Epithelial cell of proximal tubule (primary cell): ENCODE measurements around the gene WDFY2. TPM values are rescaled to one million over a fixed set of nuclear protein-coding genes. Genes with fewer than 3 reads are reported as not detected.
A peak's percentile ranks its signal among the peaks of the same experiment; 100 is the strongest.
"Not testable (repeated sequence)": the region's sequence is repeated elsewhere in the genome, so short reads cannot be mapped to it uniquely, and the experiment has no call there.

ENCODE experiments used
- DNase-seq: peaks from one replicate; pipeline ENCODE4 v3.0.0-alpha.2; 2011; ENCODE audit warnings: low read depth
- H3K4me3 ChIP-seq: 2 replicates; pipeline ENCODE4 v1.5.1; 2011; ENCODE audit warnings: low read depth, mild to moderate bottlenecking, low read length
- CTCF ChIP-seq: conservative IDR thresholded peaks from 2 replicates; pipeline ENCODE4 v1.5.1; 2012; ENCODE audit warnings: low read depth, mild to moderate bottlenecking, low read length
- total RNA-seq: library from RNA; depleted of rRNA; stranded (reverse); fragments of >200 nt; gene quantifications from 2 replicates; pipeline ENCODE4 v1.2.3, GENCODE V29; 2015

WDFY2 gene
- total RNA-seq, 1 donor from 2014 or later, result 5.1 TPM

GRCh38 chr13:51564671-51565070, 19.6 kb upstream of the WDFY2 start:
- DNase-seq, result no peak
- no peak for TF ChIP-seq CTCF
- no peak overlapping the region for H3K4me3 ChIP-seq

- DNase-seq, H3K4me3 ChIP-seq: not testable (repeated sequence)
These were observed 15.3 kb upstream of the WDFY2 start for GRCh38 chr13:51569001-51569400.

GRCh38 chr13:51576754-51577153, 7.5 kb upstream of the WDFY2 start:
- no peak for TF ChIP-seq CTCF
- no peak overlapping the region for H3K4me3 ChIP-seq
- no peak for DNase-seq

DNA sequence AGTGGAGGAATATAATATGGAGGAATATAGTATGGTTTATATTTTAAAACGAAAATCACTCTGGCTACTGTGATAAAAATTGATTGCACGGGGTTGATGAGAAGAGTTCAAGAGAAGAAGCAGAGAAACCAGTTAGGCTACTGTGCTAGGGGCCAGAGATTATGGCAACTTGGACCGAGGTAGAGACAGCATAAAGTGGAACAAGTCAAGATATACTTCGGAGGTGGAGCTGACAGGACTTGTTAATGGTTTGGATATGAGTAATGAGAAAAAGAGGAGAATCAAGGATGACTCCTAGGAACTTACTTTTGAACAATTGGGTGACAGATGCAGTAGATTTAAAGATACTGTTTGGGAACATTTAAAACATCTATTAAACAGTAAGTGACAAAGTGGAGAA, 6.6 kb upstream of the WDFY2 start:
- TF ChIP-seq CTCF, result no peak
- no peak overlapping the region for H3K4me3 ChIP-seq
- DNase-seq, result no peak

GRCh38 chr13:51579676-51580075, 4.6 kb upstream of the WDFY2 start:
- no peak for DNase-seq
- TF ChIP-seq CTCF, result no peak
- no peak overlapping the region for H3K4me3 ChIP-seq

GRCh38 chr13:51581148-51581820, 3.0 kb upstream of the WDFY2 start:
- no peak for TF ChIP-seq CTCF
- no peak overlapping the region for H3K4me3 ChIP-seq
- no peak for DNase-seq

GRCh38 chr13:51583469-51583874, 790 bp upstream of the WDFY2 start:
- DNase-seq, result no peak

More at GRCh38 chr13:51583469-51583874, 790 bp upstream of the WDFY2 start:
- TF ChIP-seq CTCF, result no peak
- peak overlapping the region; percentile 97 for H3K4me3 ChIP-seq
